Fibroblast of lung (primary cell): ENCODE results near the gene FBXW12.

ENCODE experiments used
- CTCF ChIP-seq, 2 donors: IDR thresholded peaks in 1 of 2; conservative IDR thresholded peaks in 1 of 2; 1 replicate in 1 of 2; 2 replicates in 1 of 2; pipeline ENCODE4 v1.5.1; 2011 to 2012; ENCODE audit warnings: low read length in 2 of 2, control low read depth in 1 of 2, inconsistent platforms in 1 of 2, low read depth in 1 of 2, mild to moderate bottlenecking in 1 of 2
- EZH2 ChIP-seq: IDR thresholded peaks from 2 replicates; pipeline ENCODE4 v1.5.1; 2012; ENCODE audit warnings: low read length, control low read depth, mild to moderate bottlenecking; ENCODE audit errors: missing control alignments

- TF ChIP-seq CTCF (conservative IDR thresholded peaks at IDR 0.05 in 1 of 2, IDR thresholded peaks at IDR 0.05 in 1 of 2; ENCODE audit: low read depth in 1 of 2, low read length in 2 of 2) (no peak), EZH2 (no peak)
Measured at GRCh38 chr3:48409291-48410201, 37.5 kb downstream of the FBXW12 start.
